SH-SY5Y (cell line): Measurements from ENCODE around the gene LRRC2.

ENCODE experiments used
- GATA2 ChIP-seq: IDR thresholded peaks from 2 replicates; pipeline ENCODE4 v1.6.1; 2011; ENCODE audit warnings: mild to moderate bottlenecking, low read depth, low read length
- GATA3 ChIP-seq: IDR thresholded peaks from 2 replicates; pipeline ENCODE4 v1.6.1; 2011; ENCODE audit warnings: low read depth, mild to moderate bottlenecking, low read length, moderate library complexity

GRCh38 chr3:46503200-46503874 lies 62.8 kb downstream of the LRRC2 start:
- no peak for TF ChIP-seq GATA3
- TF ChIP-seq GATA2: no peak
